ENCODE measurements around the gene CAPN10.

CAPN10 gene

GRCh38 chr2:240563951-240564560 is 22.5 kb upstream of the CAPN10 start:
- DNase-seq, result no peak

GRCh38 chr2:240564561-240565332 is 21.8 kb upstream of the CAPN10 start:
- DNase-seq, result peak; percentile 59

- DNase-seq, result peak; percentile 93
Measured at GRCh38 chr2:240565333-240566202, 21.0 kb upstream of the CAPN10 start.

- peak; percentile 98 for DNase-seq
Measured at GRCh38 chr2:240566203-240567136, 20.1 kb upstream of the CAPN10 start.

GRCh38 chr2:240567137-240567871 is 19.2 kb upstream of the CAPN10 start:
- DNase-seq, result peak; percentile 47

- peak; percentile 62 for DNase-seq
Measured at GRCh38 chr2:240567872-240568677, 18.5 kb upstream of the CAPN10 start, which contains the start of gene RNPEPL1. RNPEPL1 (plus strand) TSS chr2:240568484; CDS start chr2:240568587, 103 bp downstream.

- peak; percentile 60 for DNase-seq
Measured at GRCh38 chr2:240568678-240569522, 17.6 kb upstream of the CAPN10 start.

GRCh38 chr2:240569523-240569997 is 17.0 kb upstream of the CAPN10 start:
- DNase-seq, result peak; percentile 3

GRCh38 chr2:240569998-240570530 is 16.5 kb upstream of the CAPN10 start:
- peak; percentile 1 for DNase-seq

GRCh38 chr2:240570531-240571313 is 15.8 kb upstream of the CAPN10 start:
- DNase-seq, result no peak

- no peak for DNase-seq
Measured at GRCh38 chr2:240571314-240571973, 15.1 kb upstream of the CAPN10 start.

GRCh38 chr2:240572141-240573031 is 14.1 kb upstream of the CAPN10 start:
- DNase-seq, result no peak

- no peak for DNase-seq
Measured at GRCh38 chr2:240573071-240573515, 13.4 kb upstream of the CAPN10 start.

GRCh38 chr2:240573516-240574385 is 12.8 kb upstream of the CAPN10 start:
- no peak for DNase-seq

GRCh38 chr2:240574386-240575100 is 12.0 kb upstream of the CAPN10 start:
- no peak for DNase-seq

Measured in stimulated activated CD4-positive, alpha-beta T cell treated with anti-CD3 and anti-CD28 coated beads, Interleukin-15, amount 100 ng/mL, for 24 hours (primary cell).